Keratinocyte (primary cell): ENCODE measurements around the gene FAM13A. TPM values are rescaled to one million over a fixed set of nuclear protein-coding genes. Genes with fewer than 3 reads are reported as not detected.

Experiments used
- DNase-seq: peaks from one replicate; pipeline ENCODE4 v3.0.0-alpha.2; 2011; ENCODE audit warnings: low read depth, missing footprints, low spot score
- FAIRE-seq: peaks from 2 replicates; lab custom pipeline; 2011; peaks lifted over from hg19 to GRCh38; lab: Jason Lieb, UNC
- H2AFZ ChIP-seq: 2 replicates; pipeline ENCODE4 v1.6.0; 2012; ENCODE audit warnings: low read length, control low read depth, inconsistent platforms; ENCODE audit not compliant: control insufficient read depth
- H3K27ac ChIP-seq: 2 replicates; pipeline ENCODE4 v1.5.1; 2011; ENCODE audit warnings: low read length; ENCODE audit not compliant: control insufficient read depth, insufficient read depth
- H3K27me3 ChIP-seq: 3 replicates; pipeline ENCODE4 v1.6.0; 2011; ENCODE audit warnings: low read length; ENCODE audit not compliant: control insufficient read depth, insufficient read depth; ENCODE audit errors: extremely low read depth
- H3K36me3 ChIP-seq, 2 experiments: 2 replicates in 1 of 2; 3 replicates in 1 of 2; pipeline ENCODE4 v1.5.1; 2011; ENCODE audit warnings: low read length in 2 of 2, mild to moderate bottlenecking in 1 of 2; ENCODE audit not compliant: control insufficient read depth in 2 of 2, insufficient read depth in 2 of 2; ENCODE audit errors: extremely low read depth in 1 of 2
- H3K4me1 ChIP-seq: 3 replicates; pipeline ENCODE4 v1.5.1; 2011; ENCODE audit warnings: low read length; ENCODE audit not compliant: control insufficient read depth, insufficient read depth; ENCODE audit errors: extremely low read depth
- H3K4me2 ChIP-seq: 3 replicates; pipeline ENCODE4 v1.6.0; 2011; ENCODE audit warnings: low read depth, low read length; ENCODE audit not compliant: control insufficient read depth, insufficient read depth; ENCODE audit errors: extremely low read depth
- H3K4me3 ChIP-seq, 3 experiments: fragments of 200-600 bp in 1 of 3; sonication (generic) in 1 of 3; 2 replicates in 2 of 3; 3 replicates in 1 of 3; pipeline ENCODE4 v1.5.1; 2011 to 2016; ENCODE audit warnings: low read length in 3 of 3, mild to moderate bottlenecking in 3 of 3, control low read depth in 2 of 3, inconsistent platforms in 1 of 3, low read depth in 1 of 3, mixed read lengths in 1 of 3, mixed run types in 1 of 3, moderate library complexity in 1 of 3; ENCODE audit not compliant: control insufficient read depth in 2 of 3, insufficient read depth in 2 of 3; ENCODE audit errors: extremely low read depth in 1 of 3
- H3K79me2 ChIP-seq: 2 replicates; pipeline ENCODE4 v1.6.0; 2012; ENCODE audit warnings: low read length; ENCODE audit not compliant: control insufficient read depth, insufficient read depth
- H3K9ac ChIP-seq: 3 replicates; pipeline ENCODE4 v1.6.0; 2011; ENCODE audit warnings: low read length; ENCODE audit not compliant: control insufficient read depth, insufficient read depth; ENCODE audit errors: extremely low read depth
- H3K9me1 ChIP-seq: 3 replicates; pipeline ENCODE4 v1.6.0; 2011; ENCODE audit warnings: low read length; ENCODE audit not compliant: control insufficient read depth, insufficient read depth; ENCODE audit errors: extremely low read depth
- H3K9me3 ChIP-seq: 2 replicates; pipeline ENCODE4 v1.5.1; 2012; ENCODE audit warnings: low read depth, low read length; ENCODE audit not compliant: control insufficient read depth
- H4K20me1 ChIP-seq: 3 replicates; pipeline ENCODE4 v1.6.0; 2011; ENCODE audit warnings: low read length; ENCODE audit not compliant: control insufficient read depth, insufficient read depth; ENCODE audit errors: extremely low read depth
- EZH2 ChIP-seq: IDR thresholded peaks from one replicate; pipeline ENCODE4 v1.6.1; 2012; ENCODE audit warnings: inconsistent platforms, mild to moderate bottlenecking, low read length, moderate library complexity
- dilution Hi-C: fragments of 300-500 bp; cut with MboI; formaldehyde crosslinking; loops from one replicate; pipeline ENCODE4 v1.7.0; 2020; ENCODE audit warnings: low sequenced_read_pairs; ENCODE audit not compliant: extremely low pct_ligation_motif_present
- polyA plus RNA-seq, 5 experiments: library from polyadenylated mRNA; depleted of rRNA in 3 of 5; stranded (reverse) in 3 of 5; stranded (forward) in 1 of 5; unstranded in 1 of 5; fragments of >200 nt; gene quantifications; 1 replicate in 1 of 5; 2 replicates in 3 of 5; 3 replicates in 1 of 5; pipeline versions ENCODE4 v1.2.1 to v1.2.3, GENCODE V29; 2011 to 2012; ENCODE audit warnings: missing spikeins in 2 of 5, low read depth in 1 of 5, low replicate concordance in 1 of 5
- TF ChIP-seq, protein P1 (sequence below), 3 experiments: IDR thresholded peaks in 1 of 3; conservative IDR thresholded peaks in 1 of 3; optimal IDR thresholded peaks in 1 of 3; 2 replicates in 2 of 3; 3 replicates in 1 of 3; pipeline versions ENCODE3 to v1.5.1; 2011; ENCODE audit warnings: low read length in 3 of 3, mild to moderate bottlenecking in 3 of 3, moderate library complexity in 2 of 3, control low read depth in 1 of 3, inconsistent platforms in 1 of 3; ENCODE audit not compliant: insufficient read depth in 2 of 3; ENCODE audit errors: extremely low read depth in 1 of 3

Gene FAM13A
- polyA plus RNA-seq, 1 donor (not counting 4 experiments of a cell fraction or from before 2014, with no cell fraction given): 6.0 TPM

DNA sequence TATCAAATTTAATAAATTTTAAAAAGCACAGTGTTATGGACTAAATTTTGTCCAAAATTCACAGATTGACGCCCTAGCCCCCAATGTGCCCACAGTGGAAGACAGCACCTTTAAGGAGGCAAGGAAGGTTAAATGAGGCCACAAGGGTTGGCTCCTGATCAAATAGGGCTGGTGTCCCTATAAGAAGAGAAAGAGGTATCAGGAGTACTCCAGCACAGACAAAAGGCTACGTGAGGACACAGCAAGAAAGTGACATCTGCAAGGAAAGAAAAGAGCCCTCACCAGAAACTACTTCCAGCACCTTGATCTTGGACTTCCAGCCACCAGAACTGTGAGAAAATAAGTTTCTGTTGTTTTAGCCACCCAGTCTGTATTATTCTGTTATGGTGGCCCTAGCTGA, 48.8 kb downstream of the FAM13A start:
- no peak for FAIRE-seq
- H3K4me3 ChIP-seq: no peak overlapping the region
- dilution Hi-C loops: no loop called here

DNA sequence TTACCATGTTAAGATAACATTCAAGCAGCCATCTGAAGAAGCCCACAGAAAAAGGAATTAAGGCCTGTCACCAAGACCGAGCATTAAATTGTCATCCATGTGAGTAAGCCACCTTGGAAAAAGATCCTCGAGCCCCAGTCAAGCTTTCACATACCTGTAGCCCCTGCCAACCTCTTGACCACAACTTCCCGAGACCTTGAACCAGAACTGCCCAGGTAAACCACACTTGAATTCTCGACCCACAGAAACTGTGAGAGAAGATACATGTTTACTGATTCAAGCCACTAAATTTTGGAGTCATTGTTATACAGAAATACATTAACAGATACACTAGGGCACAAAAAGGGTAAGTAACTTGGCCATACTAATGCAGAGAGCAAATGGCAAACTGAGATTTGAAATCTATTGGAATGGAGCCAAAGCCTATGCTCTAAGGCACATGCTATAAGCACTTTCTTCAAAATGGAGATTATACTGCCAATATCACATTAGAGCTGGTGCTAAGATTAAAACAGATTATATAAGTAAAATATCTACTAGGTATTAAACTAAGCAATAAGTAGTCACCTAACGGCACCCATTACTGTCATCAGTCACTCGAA, 49.5 kb downstream of the FAM13A start:
- dilution Hi-C loops: no loop called here
- no peaks in the 10 kb centered on the region for H3K4me1 ChIP-seq
- no peak for DNase-seq
- H3K27me3 ChIP-seq: no peaks in the 10 kb centered on the region
- H3K36me3 ChIP-seq: no peaks in the 10 kb centered on the region
- H3K4me3 ChIP-seq: no peak overlapping the region
- H3K4me2 ChIP-seq: no peak overlapping the region
- H3K27ac ChIP-seq: no peak overlapping the region
- H3K9me3 ChIP-seq: no peaks in the 10 kb centered on the region
- no peak for TF ChIP-seq EZH2
- TF ChIP-seq, protein P1, sequence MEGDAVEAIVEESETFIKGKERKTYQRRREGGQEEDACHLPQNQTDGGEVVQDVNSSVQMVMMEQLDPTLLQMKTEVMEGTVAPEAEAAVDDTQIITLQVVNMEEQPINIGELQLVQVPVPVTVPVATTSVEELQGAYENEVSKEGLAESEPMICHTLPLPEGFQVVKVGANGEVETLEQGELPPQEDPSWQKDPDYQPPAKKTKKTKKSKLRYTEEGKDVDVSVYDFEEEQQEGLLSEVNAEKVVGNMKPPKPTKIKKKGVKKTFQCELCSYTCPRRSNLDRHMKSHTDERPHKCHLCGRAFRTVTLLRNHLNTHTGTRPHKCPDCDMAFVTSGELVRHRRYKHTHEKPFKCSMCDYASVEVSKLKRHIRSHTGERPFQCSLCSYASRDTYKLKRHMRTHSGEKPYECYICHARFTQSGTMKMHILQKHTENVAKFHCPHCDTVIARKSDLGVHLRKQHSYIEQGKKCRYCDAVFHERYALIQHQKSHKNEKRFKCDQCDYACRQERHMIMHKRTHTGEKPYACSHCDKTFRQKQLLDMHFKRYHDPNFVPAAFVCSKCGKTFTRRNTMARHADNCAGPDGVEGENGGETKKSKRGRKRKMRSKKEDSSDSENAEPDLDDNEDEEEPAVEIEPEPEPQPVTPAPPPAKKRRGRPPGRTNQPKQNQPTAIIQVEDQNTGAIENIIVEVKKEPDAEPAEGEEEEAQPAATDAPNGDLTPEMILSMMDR (optimal IDR thresholded peaks at IDR 0.05 in 1 of 3, IDR thresholded peaks at IDR 0.05 in 1 of 3, conservative IDR thresholded peaks at IDR 0.05 in 1 of 3; ENCODE audit: extremely low read depth in 1 of 3, insufficient read depth in 2 of 3, low read length in 3 of 3): no peak
- H3K9me1 ChIP-seq: no peaks in the 10 kb centered on the region
- H3K9ac ChIP-seq: no peak overlapping the region
- H4K20me1 ChIP-seq: no peaks in the 10 kb centered on the region
- FAIRE-seq: no peak
- no peaks in the 10 kb centered on the region for H3K79me2 ChIP-seq
- H2AFZ ChIP-seq: no peak overlapping the region

More for the DNA sequence above, 48.8 kb downstream of the FAM13A start:
- DNase-seq: no peak
- Histone ChIP-seq H3K9ac (no peak overlapping the region), H3K4me2 (no peak overlapping the region), H4K20me1 (no peaks in the 10 kb centered on the region), H2AFZ (no peak overlapping the region), H3K27ac (no peak overlapping the region), H3K36me3 (no peaks in the 10 kb centered on the region), H3K4me1 (no peaks in the 10 kb centered on the region), H3K79me2 (no peaks in the 10 kb centered on the region), H3K27me3 (no peaks in the 10 kb centered on the region), H3K9me3 (no peaks in the 10 kb centered on the region), H3K9me1 (no peaks in the 10 kb centered on the region)
- TF ChIP-seq EZH2: no peak
- TF ChIP-seq, protein P1 (optimal IDR thresholded peaks at IDR 0.05 in 1 of 3, IDR thresholded peaks at IDR 0.05 in 1 of 3, conservative IDR thresholded peaks at IDR 0.05 in 1 of 3; ENCODE audit: extremely low read depth in 1 of 3, insufficient read depth in 2 of 3, low read length in 3 of 3): no peak
